Measurements from ENCODE around the gene F2.

GRCh38 chr11:46759196-46759595, 40.2 kb downstream of the F2 start:
- TF ChIP-seq GABPA (IDR thresholded peaks at IDR 0.05 in 1 of 2, conservative IDR thresholded peaks at IDR 0.05 in 1 of 2) (no peak), MAX (IDR thresholded peaks at IDR 0.05) (no peak), SP1 (IDR thresholded peaks at IDR 0.05) (no peak), YY1 (IDR thresholded peaks at IDR 0.05) (no peak), NR2F2 (IDR thresholded peaks at IDR 0.05) (no peak), HNF4A (conservative IDR thresholded peaks at IDR 0.05) (no peak)
- TF ChIP-seq, protein P1, sequence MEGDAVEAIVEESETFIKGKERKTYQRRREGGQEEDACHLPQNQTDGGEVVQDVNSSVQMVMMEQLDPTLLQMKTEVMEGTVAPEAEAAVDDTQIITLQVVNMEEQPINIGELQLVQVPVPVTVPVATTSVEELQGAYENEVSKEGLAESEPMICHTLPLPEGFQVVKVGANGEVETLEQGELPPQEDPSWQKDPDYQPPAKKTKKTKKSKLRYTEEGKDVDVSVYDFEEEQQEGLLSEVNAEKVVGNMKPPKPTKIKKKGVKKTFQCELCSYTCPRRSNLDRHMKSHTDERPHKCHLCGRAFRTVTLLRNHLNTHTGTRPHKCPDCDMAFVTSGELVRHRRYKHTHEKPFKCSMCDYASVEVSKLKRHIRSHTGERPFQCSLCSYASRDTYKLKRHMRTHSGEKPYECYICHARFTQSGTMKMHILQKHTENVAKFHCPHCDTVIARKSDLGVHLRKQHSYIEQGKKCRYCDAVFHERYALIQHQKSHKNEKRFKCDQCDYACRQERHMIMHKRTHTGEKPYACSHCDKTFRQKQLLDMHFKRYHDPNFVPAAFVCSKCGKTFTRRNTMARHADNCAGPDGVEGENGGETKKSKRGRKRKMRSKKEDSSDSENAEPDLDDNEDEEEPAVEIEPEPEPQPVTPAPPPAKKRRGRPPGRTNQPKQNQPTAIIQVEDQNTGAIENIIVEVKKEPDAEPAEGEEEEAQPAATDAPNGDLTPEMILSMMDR (IDR thresholded peaks at IDR 0.05; ENCODE audit: low read depth, low read length, missing input control) = no peak

Data from liver (tissue), 3 donors.